Ascending aorta (tissue), 2 donors: ENCODE results near the gene CSNK1E. TPM values are rescaled to one million over a fixed set of nuclear protein-coding genes. Genes with fewer than 3 reads are reported as not detected.

Source experiments
- DNase-seq, 2 donors: peaks; one replicate each; pipeline ENCODE4 v3.0.0-alpha.2; 2019; ENCODE audit warnings: low spot score in 2 of 2
- H3K27ac ChIP-seq, 2 donors: fragments of 200-600 bp; sonication (generic); one replicate each; pipeline ENCODE4 v1.5.1; 2016 to 2017; ENCODE audit warnings: mild to moderate bottlenecking in 1 of 2
- H3K27me3 ChIP-seq: fragments of 200-600 bp; sonication (generic); one replicate; pipeline ENCODE4 v1.5.1; 2017
- H3K36me3 ChIP-seq, 2 donors: fragments of 200-600 bp; sonication (generic); one replicate each; pipeline ENCODE4 v1.5.1; 2016
- H3K4me1 ChIP-seq, 2 donors: fragments of 200-600 bp; sonication (generic); one replicate each; pipeline ENCODE4 v1.5.1; 2016 to 2017; ENCODE audit warnings: mild to moderate bottlenecking in 1 of 2
- H3K4me3 ChIP-seq, 2 donors: fragments of 200-600 bp; sonication (generic); one replicate each; pipeline ENCODE4 v1.5.1; 2016 to 2017; ENCODE audit warnings: mild to moderate bottlenecking in 1 of 2
- H3K9me3 ChIP-seq, 2 donors: fragments of 200-600 bp; sonication (generic); one replicate each; pipeline ENCODE4 v1.5.1; 2016
- intact Hi-C: fragments of 100-400 bp; cut with DNase I; formaldehyde crosslinking; loops from one replicate; pipeline ENCODE4 v1.15.1; 2023
- total RNA-seq: library from RNA; depleted of rRNA; stranded (reverse); fragments of >200 nt; gene quantifications from one replicate; pipeline ENCODE4 v1.1.0, GENCODE V29; 2016
- TF ChIP-seq, protein P1 (sequence below), 3 experiments: fragments of 200-600 bp in 2 of 3; fragments of 450-650 bp in 1 of 3; sonication (generic) in 2 of 3; IDR thresholded peaks; one replicate each; pipeline ENCODE4 v1.5.1; 2016 to 2019; ENCODE audit warnings: antibody characterized with exemption in 3 of 3, mild to moderate bottlenecking in 1 of 3, moderate library complexity in 1 of 3

Gene CSNK1E
- total RNA-seq, 1 donor from 2014 or later: 185 TPM

DNA sequence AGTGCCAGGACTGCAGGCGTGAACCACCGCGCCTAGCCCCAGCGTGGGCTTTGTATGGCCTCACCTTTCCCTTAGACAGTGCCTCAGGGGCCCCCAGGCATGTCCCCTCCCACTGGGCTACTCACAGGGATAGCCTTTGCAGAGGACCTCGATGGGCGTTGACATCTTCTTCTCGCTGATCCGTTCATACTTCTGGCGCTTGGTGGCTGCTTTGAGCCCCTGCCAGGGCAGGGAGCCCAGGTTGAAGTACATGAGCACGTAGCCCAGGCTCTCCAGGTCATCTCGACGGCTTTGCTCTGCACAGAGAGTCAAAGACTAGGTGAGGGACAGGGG lies 17.5 kb downstream of the CSNK1E start:
- Histone ChIP-seq H3K27ac (no peak overlapping the region), H3K36me3 (peaks cover 86 to 97% of the 10 kb centered on the region in 2 donors), H3K27me3 (no peaks in the 10 kb centered on the region), H3K9me3 (no peaks in the 10 kb centered on the region), H3K4me1 (peaks cover 8 to 21% of the 10 kb centered on the region in 2 donors), H3K4me3 (no peak overlapping the region)
- TF ChIP-seq, protein P1, sequence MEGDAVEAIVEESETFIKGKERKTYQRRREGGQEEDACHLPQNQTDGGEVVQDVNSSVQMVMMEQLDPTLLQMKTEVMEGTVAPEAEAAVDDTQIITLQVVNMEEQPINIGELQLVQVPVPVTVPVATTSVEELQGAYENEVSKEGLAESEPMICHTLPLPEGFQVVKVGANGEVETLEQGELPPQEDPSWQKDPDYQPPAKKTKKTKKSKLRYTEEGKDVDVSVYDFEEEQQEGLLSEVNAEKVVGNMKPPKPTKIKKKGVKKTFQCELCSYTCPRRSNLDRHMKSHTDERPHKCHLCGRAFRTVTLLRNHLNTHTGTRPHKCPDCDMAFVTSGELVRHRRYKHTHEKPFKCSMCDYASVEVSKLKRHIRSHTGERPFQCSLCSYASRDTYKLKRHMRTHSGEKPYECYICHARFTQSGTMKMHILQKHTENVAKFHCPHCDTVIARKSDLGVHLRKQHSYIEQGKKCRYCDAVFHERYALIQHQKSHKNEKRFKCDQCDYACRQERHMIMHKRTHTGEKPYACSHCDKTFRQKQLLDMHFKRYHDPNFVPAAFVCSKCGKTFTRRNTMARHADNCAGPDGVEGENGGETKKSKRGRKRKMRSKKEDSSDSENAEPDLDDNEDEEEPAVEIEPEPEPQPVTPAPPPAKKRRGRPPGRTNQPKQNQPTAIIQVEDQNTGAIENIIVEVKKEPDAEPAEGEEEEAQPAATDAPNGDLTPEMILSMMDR (IDR thresholded peaks at IDR 0.05): no peak
- intact Hi-C loops: no loop called here
- no peak for DNase-seq

DNA sequence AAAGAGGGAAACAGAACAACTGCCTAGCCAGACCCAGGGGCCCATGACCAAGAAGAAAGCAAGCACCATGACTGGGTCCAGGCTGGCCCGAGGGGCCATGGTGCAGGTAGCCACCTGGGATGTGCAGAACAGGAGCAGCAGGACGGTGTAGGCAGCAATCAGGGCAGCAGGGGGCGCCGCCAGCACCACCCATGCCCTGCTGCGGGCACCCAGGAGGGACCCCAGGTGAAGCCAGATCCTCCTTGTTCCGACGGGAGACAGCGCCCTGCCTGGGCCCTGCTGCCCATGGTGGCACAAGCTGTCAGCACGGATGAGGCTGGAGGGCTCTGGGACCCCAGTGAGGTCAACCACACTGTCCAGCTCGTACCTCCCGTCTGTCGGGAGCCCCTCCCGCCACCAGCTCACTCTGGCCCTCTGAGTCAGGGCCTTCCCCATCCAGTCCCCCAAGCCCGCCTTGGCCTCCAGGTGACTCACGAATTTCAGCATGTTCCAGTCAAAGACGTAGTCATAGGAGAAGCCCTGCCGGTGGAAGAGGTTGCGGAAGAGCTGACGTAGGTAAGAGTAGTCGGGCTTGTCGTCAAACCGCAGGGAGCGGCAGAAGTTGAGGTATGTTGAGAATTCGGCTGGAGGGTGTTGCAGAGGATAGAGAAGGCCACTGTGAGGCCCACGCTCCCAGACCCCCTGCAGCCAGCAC lies 18.8 kb downstream of the CSNK1E start:
- DNase-seq: no peak
- intact Hi-C loops: no loop called here
- no peaks in the 10 kb centered on the region for H3K27me3 ChIP-seq
- no peak overlapping the region for H3K27ac ChIP-seq
- H3K4me3 ChIP-seq: no peak overlapping the region
- TF ChIP-seq, protein P1 (IDR thresholded peaks at IDR 0.05): peak in 2 of 3 experiments; percentile 5 to 17
- no peaks in the 10 kb centered on the region for H3K9me3 ChIP-seq
- peaks cover 0 to 8% of the 10 kb centered on the region in 2 donors for H3K4me1 ChIP-seq
- peaks cover 99% of the 10 kb centered on the region in 2 donors for H3K36me3 ChIP-seq

DNA sequence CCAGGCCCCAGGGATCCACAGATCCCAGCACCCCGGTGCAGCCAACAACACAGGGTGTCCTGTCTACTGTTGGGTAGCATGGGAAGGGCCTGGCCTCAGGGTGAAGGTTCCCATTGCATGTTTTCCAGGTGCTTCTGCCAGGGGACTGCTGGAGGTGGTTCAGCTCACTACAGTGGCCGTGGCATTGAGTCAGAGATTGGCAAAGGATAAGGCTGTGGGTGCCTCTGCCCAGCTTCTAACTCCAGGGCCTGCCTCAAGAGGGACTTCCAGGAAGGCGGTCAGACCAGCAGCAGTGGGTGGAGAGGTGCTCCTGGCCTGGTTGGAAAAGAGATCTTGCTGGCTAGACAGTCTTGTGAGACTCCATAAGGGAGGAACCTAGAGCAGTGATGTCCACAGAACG lies 20.9 kb downstream of the CSNK1E start:
- H3K27ac ChIP-seq: peak overlapping the region; percentile 34 to 41
- TF ChIP-seq, protein P1 (IDR thresholded peaks at IDR 0.05): no peak
- intact Hi-C loops: no loop called here
- no peaks in the 10 kb centered on the region for H3K4me1 ChIP-seq
- no peak overlapping the region for H3K4me3 ChIP-seq
- no peak for DNase-seq
- no peaks in the 10 kb centered on the region for H3K27me3 ChIP-seq
- no peaks in the 10 kb centered on the region for H3K9me3 ChIP-seq
- H3K36me3 ChIP-seq: peaks cover 96 to 98% of the 10 kb centered on the region in 2 donors

DNA sequence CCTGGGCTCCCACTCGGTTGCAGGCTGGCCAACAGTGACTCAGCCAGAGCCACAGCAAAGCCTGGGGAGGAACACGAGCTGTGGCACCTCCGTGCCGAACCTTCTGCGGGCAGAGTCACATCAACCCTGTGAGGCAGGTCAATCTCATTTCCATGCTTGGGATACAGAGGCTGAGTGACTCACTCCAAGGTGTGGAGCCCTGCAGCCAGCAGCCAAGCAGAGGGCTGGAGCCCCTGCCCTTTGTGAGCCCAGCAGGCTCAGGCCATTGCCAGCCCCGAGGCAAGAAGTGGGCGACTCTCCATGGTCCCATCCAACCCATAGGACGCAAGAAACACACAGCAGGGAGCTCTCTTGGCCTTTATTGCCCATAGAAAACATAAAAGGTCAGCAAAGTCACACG lies 21.4 kb downstream of the CSNK1E start:
- Histone ChIP-seq H3K4me1 (no peaks in the 10 kb centered on the region), H3K9me3 (no peaks in the 10 kb centered on the region), H3K36me3 (peaks cover 96 to 98% of the 10 kb centered on the region in 2 donors), H3K27ac (peak overlapping the region; percentile 34 to 41), H3K4me3 (no peak overlapping the region), H3K27me3 (no peaks in the 10 kb centered on the region)
- no peak for DNase-seq
- TF ChIP-seq, protein P1 (IDR thresholded peaks at IDR 0.05): no peak
- intact Hi-C loops: no loop called here

DNA sequence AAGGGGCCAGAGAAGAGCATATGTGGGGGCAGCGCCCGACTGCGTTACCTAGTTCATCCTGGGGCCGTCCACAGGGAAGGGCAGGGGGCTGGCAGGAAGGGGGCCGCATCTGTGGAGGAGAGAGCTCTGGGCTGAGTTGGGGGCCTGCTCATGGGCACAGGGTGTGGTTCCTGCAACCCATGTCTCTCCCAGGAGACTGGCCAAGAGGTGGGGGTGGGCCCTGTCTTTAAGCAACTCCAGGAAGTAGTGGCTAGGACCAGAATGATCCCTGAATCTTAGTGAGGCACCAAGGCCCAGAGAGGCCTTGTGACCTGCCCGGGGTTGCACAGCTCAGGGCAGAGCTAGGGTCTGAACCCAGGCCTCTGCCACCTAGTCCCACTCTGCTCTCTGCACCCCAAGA lies 21.9 kb downstream of the CSNK1E start:
- no peaks in the 10 kb centered on the region for H3K9me3 ChIP-seq
- H3K27ac ChIP-seq: peak overlapping the region; percentile 34 to 46
- TF ChIP-seq, protein P1 (IDR thresholded peaks at IDR 0.05): no peak
- H3K27me3 ChIP-seq: no peaks in the 10 kb centered on the region
- no peaks in the 10 kb centered on the region for H3K4me1 ChIP-seq
- intact Hi-C loops: no loop called here
- H3K4me3 ChIP-seq: no peak overlapping the region
- peaks cover 92 to 93% of the 10 kb centered on the region in 2 donors for H3K36me3 ChIP-seq
- no peak for DNase-seq
